H1 (cell line): ENCODE results near the gene ZSCAN21. TPM values are rescaled to one million over a fixed set of nuclear protein-coding genes. Genes with fewer than 3 reads are reported as not detected.

Experiments
- BACH1 ChIP-seq: IDR thresholded peaks from 2 replicates; pipeline ENCODE4 v1.6.1; 2012; ENCODE audit warnings: low read length, improper control_type of control experiment
- POLR2A ChIP-seq, 2 experiments: IDR thresholded peaks; 1 replicate in 1 of 2; 2 replicates in 1 of 2; pipeline ENCODE4 v1.6.1; 2011; ENCODE audit warnings: low read depth in 2 of 2, low read length in 2 of 2, mild to moderate bottlenecking in 2 of 2; ENCODE audit errors: control extremely low read depth in 1 of 2
- polyA plus RNA-seq, 7 experiments: library from polyadenylated mRNA; depleted of rRNA in 3 of 7; stranded (reverse) in 5 of 7; unstranded in 2 of 7; fragments of >200 nt in 5 of 7; fragments of 200-250 nt in 2 of 7; gene quantifications; 1 replicate in 5 of 7; 2 replicates in 1 of 7; 4 replicates in 1 of 7; pipeline versions ENCODE4 v1.2.1 to v1.2.3, GENCODE V29; 2011 to 2013; ENCODE audit warnings: missing spikeins in 2 of 7, mixed read lengths in 2 of 7
- total RNA-seq: library from RNA; stranded (reverse); fragmentation: NEBNext Ultra II Directional; extraction: Animal tissue kit (Norgen Biotek cat#: 25700); gene quantifications from 2 replicates; pipeline ENCODE4 v1.2.1, GENCODE V29; 2021

Gene ZSCAN21
- total and polyA plus RNA-seq, 2 of the 8 experiments (the other 6 are each of a cell fraction or from before 2014, with no cell fraction given), result 15.4 to 26.1 TPM

GRCh38 chr7:100079024-100079560 is 29.5 kb downstream of the ZSCAN21 start (continued):
- TF ChIP-seq BACH1 (no peak), POLR2A (IDR thresholded peaks at IDR 0.05; ENCODE audit: control extremely low read depth in 1 of 2, low read depth in 2 of 2, low read length in 2 of 2) (peak in 1 of 2 experiments; percentile 16; a peak in 1 of 3 replicates)
